Panc1 (cell line): Measurements from ENCODE around the gene ATP6V1B1. TPM values are rescaled to one million over a fixed set of nuclear protein-coding genes. Genes with fewer than 3 reads are reported as not detected.

Experiments
- ATAC-seq: fragments of 200-7000 bp; cut with Tn5 transposase; 2 replicates; pipeline ENCODE4 v1.9.1; 2020; ENCODE audit warnings: mild to moderate bottlenecking, moderate library complexity
- BruUV-seq: library from RNA; stranded (reverse); fragments of 400-500 nt; replicated peaks from 2 replicates; lab custom pipeline; 2021; lab: Mats Ljungman, UMichigan
- CTCF ChIA-PET: fragments of 300-600 bp; sonication (Branson Sonifier 250); formaldehyde crosslinking; loops from one replicate; lab custom pipeline; 2022; ENCODE audit warnings: antibody characterized with exemption; lab: Charles Lee
- POLR2A ChIA-PET: fragments of 300-600 bp; sonication (Branson Sonifier 250); formaldehyde crosslinking; loops from one replicate; lab custom pipeline; 2022; ENCODE audit warnings: antibody characterized with exemption; lab: Charles Lee
- DNase-seq: peaks from one replicate; pipeline ENCODE4 v3.0.0-alpha.2; 2010; ENCODE audit warnings: low read depth, low spot score
- H3K27ac ChIP-seq: 2 replicates; pipeline ENCODE4 v1.5.1; 2011; ENCODE audit warnings: mild to moderate bottlenecking, low read length, inconsistent platforms
- H3K27me3 ChIP-seq: fragments of 200-500 bp; sonication (Bioruptor generic); 2 replicates; pipeline ENCODE4 v1.6.0; 2014; ENCODE audit warnings: low read length, inconsistent platforms; ENCODE audit not compliant: control insufficient read depth, insufficient read depth
- H3K36me3 ChIP-seq: fragments of 200-500 bp; sonication (Bioruptor generic); 2 replicates; pipeline ENCODE4 v1.5.1; 2014; ENCODE audit warnings: inconsistent platforms, mild to moderate bottlenecking, low read length, moderate library complexity; ENCODE audit not compliant: control insufficient read depth, insufficient read depth
- H3K4me1 ChIP-seq: 2 replicates; pipeline ENCODE4 v1.5.1; 2011; ENCODE audit warnings: inconsistent platforms, mild to moderate bottlenecking, low read length, moderate library complexity; ENCODE audit not compliant: control insufficient read depth, insufficient read depth
- H3K4me3 ChIP-seq, 2 experiments: 2 replicates each; pipeline ENCODE4 v1.5.1; 2011 to 2012; ENCODE audit warnings: low read depth in 2 of 2, low read length in 2 of 2, mild to moderate bottlenecking in 2 of 2, inconsistent platforms in 1 of 2, moderate library complexity in 1 of 2
- H3K9me3 ChIP-seq: fragments of 200-500 bp; sonication (Bioruptor generic); 2 replicates; pipeline ENCODE4 v1.5.1; 2014; ENCODE audit warnings: low read depth, mild to moderate bottlenecking, inconsistent platforms, low read length, moderate library complexity; ENCODE audit not compliant: control insufficient read depth, insufficient read depth
- POLR2AphosphoS5 ChIP-seq: IDR thresholded peaks from 2 replicates; pipeline ENCODE4 v1.6.1; 2012; ENCODE audit warnings: mild to moderate bottlenecking, low read depth, low read length, moderate library complexity
- SIN3A ChIP-seq: IDR thresholded peaks from 2 replicates; pipeline ENCODE4 v1.6.1; 2012; ENCODE audit warnings: low read depth, mild to moderate bottlenecking, low read length, moderate library complexity, borderline replicate concordance; ENCODE audit not compliant: insufficient read depth
- TCF7L2 ChIP-seq: IDR thresholded peaks from 2 replicates; pipeline ENCODE4 v1.6.1; 2011; ENCODE audit warnings: mild to moderate bottlenecking, low read depth, low read length, inconsistent platforms
- in situ Hi-C: cut with HindIII; loops from 2 replicates; pipeline ENCODE4 v1.10.0; 2016; ENCODE audit warnings: low sequenced_read_pairs, low pct_unique_long_range_greater_than_20kb
- intact Hi-C: fragments of 100-400 bp; cut with micrococcal nuclease; formaldehyde crosslinking; loops from one replicate; pipeline ENCODE4 v1.10.0; 2022; ENCODE audit not compliant: unreplicated experiment
- total RNA-seq: library from RNA; stranded (reverse); gene quantifications from one replicate; pipeline ENCODE4 v1.2.1, GENCODE V29; 2021; ENCODE audit not compliant: unreplicated experiment
- TF ChIP-seq, protein P1 (sequence below), 2 experiments: IDR thresholded peaks; 2 replicates each; pipeline ENCODE4 v1.6.1; 2011 to 2012; ENCODE audit warnings: low read depth in 2 of 2, control low read depth in 1 of 2, low read length in 1 of 2, mild to moderate bottlenecking in 1 of 2, moderate library complexity in 1 of 2; ENCODE audit not compliant: insufficient read depth in 1 of 2
- TF ChIP-seq, protein P2 (sequence below): fragments of 450-650 bp; IDR thresholded peaks from 2 replicates; pipeline ENCODE4 v1.5.1; 2017; ENCODE audit warnings: mild to moderate bottlenecking

Gene ATP6V1B1
- total RNA-seq, 1 experiment from 2014 or later: 0.18 TPM

- BruUV-seq: no TSS peak
- CTCF ChIA-PET: no interaction called here
- intact Hi-C loops: no loop called here
Observed at GRCh38 chr2:70985283-70985688, 49.6 kb downstream of the ATP6V1B1 start.

GRCh38 chr2:70985956-70986355 is 50.3 kb downstream of the ATP6V1B1 start:
- H3K36me3 ChIP-seq: no peaks in the 10 kb centered on the region; the same call in 1 of the 2 replicates
- ATAC-seq (no peak), DNase-seq (no peak)
- TF ChIP-seq POLR2AphosphoS5 (no peak), SIN3A (no peak), TCF7L2 (no peak)
- TF ChIP-seq, protein P1, sequence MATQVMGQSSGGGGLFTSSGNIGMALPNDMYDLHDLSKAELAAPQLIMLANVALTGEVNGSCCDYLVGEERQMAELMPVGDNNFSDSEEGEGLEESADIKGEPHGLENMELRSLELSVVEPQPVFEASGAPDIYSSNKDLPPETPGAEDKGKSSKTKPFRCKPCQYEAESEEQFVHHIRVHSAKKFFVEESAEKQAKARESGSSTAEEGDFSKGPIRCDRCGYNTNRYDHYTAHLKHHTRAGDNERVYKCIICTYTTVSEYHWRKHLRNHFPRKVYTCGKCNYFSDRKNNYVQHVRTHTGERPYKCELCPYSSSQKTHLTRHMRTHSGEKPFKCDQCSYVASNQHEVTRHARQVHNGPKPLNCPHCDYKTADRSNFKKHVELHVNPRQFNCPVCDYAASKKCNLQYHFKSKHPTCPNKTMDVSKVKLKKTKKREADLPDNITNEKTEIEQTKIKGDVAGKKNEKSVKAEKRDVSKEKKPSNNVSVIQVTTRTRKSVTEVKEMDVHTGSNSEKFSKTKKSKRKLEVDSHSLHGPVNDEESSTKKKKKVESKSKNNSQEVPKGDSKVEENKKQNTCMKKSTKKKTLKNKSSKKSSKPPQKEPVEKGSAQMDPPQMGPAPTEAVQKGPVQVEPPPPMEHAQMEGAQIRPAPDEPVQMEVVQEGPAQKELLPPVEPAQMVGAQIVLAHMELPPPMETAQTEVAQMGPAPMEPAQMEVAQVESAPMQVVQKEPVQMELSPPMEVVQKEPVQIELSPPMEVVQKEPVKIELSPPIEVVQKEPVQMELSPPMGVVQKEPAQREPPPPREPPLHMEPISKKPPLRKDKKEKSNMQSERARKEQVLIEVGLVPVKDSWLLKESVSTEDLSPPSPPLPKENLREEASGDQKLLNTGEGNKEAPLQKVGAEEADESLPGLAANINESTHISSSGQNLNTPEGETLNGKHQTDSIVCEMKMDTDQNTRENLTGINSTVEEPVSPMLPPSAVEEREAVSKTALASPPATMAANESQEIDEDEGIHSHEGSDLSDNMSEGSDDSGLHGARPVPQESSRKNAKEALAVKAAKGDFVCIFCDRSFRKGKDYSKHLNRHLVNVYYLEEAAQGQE (IDR thresholded peaks at IDR 0.05; ENCODE audit: insufficient read depth in 1 of 2, low read depth in 2 of 2, low read length in 1 of 2): no peak
- TF ChIP-seq, protein P2, sequence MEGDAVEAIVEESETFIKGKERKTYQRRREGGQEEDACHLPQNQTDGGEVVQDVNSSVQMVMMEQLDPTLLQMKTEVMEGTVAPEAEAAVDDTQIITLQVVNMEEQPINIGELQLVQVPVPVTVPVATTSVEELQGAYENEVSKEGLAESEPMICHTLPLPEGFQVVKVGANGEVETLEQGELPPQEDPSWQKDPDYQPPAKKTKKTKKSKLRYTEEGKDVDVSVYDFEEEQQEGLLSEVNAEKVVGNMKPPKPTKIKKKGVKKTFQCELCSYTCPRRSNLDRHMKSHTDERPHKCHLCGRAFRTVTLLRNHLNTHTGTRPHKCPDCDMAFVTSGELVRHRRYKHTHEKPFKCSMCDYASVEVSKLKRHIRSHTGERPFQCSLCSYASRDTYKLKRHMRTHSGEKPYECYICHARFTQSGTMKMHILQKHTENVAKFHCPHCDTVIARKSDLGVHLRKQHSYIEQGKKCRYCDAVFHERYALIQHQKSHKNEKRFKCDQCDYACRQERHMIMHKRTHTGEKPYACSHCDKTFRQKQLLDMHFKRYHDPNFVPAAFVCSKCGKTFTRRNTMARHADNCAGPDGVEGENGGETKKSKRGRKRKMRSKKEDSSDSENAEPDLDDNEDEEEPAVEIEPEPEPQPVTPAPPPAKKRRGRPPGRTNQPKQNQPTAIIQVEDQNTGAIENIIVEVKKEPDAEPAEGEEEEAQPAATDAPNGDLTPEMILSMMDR: no peak
- POLR2A ChIA-PET: interaction anchor here (0.6 kb wide), 1 partner anchor 432 kb away, joined by 10 read pairs; the partner anchor contains the start of gene TGFA
- in situ Hi-C loops (no loop called here), intact Hi-C loops (no loop called here)
- no TSS peak for BruUV-seq
- CTCF ChIA-PET: no interaction called here
- no peak overlapping the region for H3K27ac ChIP-seq
- H3K9me3 ChIP-seq: no peaks in the 10 kb centered on the region
- no peaks in the 10 kb centered on the region for H3K27me3 ChIP-seq
- H3K4me1 ChIP-seq: no peaks in the 10 kb centered on the region
- no peak overlapping the region for H3K4me3 ChIP-seq

More at GRCh38 chr2:70985283-70985688, 49.6 kb downstream of the ATP6V1B1 start:
- no peaks in the 10 kb centered on the region for H3K4me1 ChIP-seq
- no peak overlapping the region for H3K4me3 ChIP-seq
- in situ Hi-C loops: no loop called here
- H3K27ac ChIP-seq: no peak overlapping the region
- TF ChIP-seq SIN3A (no peak), POLR2AphosphoS5 (no peak), TCF7L2 (no peak)
- TF ChIP-seq, protein P2: no peak
- TF ChIP-seq, protein P1 (IDR thresholded peaks at IDR 0.05; ENCODE audit: insufficient read depth in 1 of 2, low read depth in 2 of 2, low read length in 1 of 2): no peak
- ATAC-seq: no peak
- no peaks in the 10 kb centered on the region for H3K27me3 ChIP-seq
- no peaks in the 10 kb centered on the region for H3K9me3 ChIP-seq
- POLR2A ChIA-PET: no interaction called here
- no peak for DNase-seq
- H3K36me3 ChIP-seq: no peaks in the 10 kb centered on the region; the same call in 1 of the 2 replicates
